HEK293 (cell line): ENCODE results near the gene TOP3B.

ENCODE experiments used
- CTCF ChIA-PET: fragments of 350-600 bp; formaldehyde crosslinking; extraction: SDS; loops from one replicate; lab custom pipeline; 2021; ENCODE audit warnings: antibody characterized with exemption; lab: Yijun Ruan, JAX
- POLR2A ChIA-PET: fragments of 300-600 bp; formaldehyde crosslinking; extraction: SDS; loops from one replicate; lab custom pipeline; 2020; ENCODE audit warnings: antibody characterized with exemption, inconsistent platforms; lab: Yijun Ruan, JAX
- H3K27ac ChIP-seq: fragments of 200-500 bp; sonication (Bioruptor generic); 2 replicates; pipeline ENCODE4 v1.5.1; 2014; ENCODE audit warnings: low read depth, low read length, control low read depth, inconsistent platforms; ENCODE audit errors: extremely low read depth
- H3K36me3 ChIP-seq, 2 experiments: fragments of 200-500 bp in 1 of 2; sonication (Bioruptor generic) in 1 of 2; 1 replicate in 1 of 2; 2 replicates in 1 of 2; pipeline ENCODE4 v1.5.1; 2014 to 2017; ENCODE audit warnings: inconsistent platforms in 2 of 2, low read length in 2 of 2; ENCODE audit not compliant: control insufficient read depth in 2 of 2, insufficient read depth in 1 of 2
- H3K4me1 ChIP-seq: fragments of 200-500 bp; sonication (Bioruptor generic); 2 replicates; pipeline ENCODE4 v1.5.1; 2014; ENCODE audit warnings: mild to moderate bottlenecking, low read length, inconsistent platforms; ENCODE audit not compliant: control insufficient read depth, insufficient read depth
- H3K4me3 ChIP-seq: 2 replicates; pipeline ENCODE4 v1.5.1; 2011; ENCODE audit warnings: low read depth, mild to moderate bottlenecking, control low read depth, low read length, moderate library complexity
- H3K9me3 ChIP-seq: fragments of 200-500 bp; sonication (Bioruptor generic); 2 replicates; pipeline ENCODE4 v1.5.1; 2014; ENCODE audit warnings: low read depth, low read length, inconsistent platforms; ENCODE audit not compliant: control insufficient read depth, insufficient read depth
- HIC1 ChIP-seq: fragments of 450-650 bp; formaldehyde crosslinking; IDR thresholded peaks from 2 replicates; pipeline ENCODE4 v1.5.1; 2016; ENCODE audit warnings: missing biosample characterization, missing genetic modification characterization
- KLF1 ChIP-seq: fragments of 450-650 bp; formaldehyde crosslinking; IDR thresholded peaks from 2 replicates; pipeline ENCODE4 v1.5.1; 2016; ENCODE audit warnings: missing biosample characterization, missing genetic modification characterization
- KLF16 ChIP-seq: fragments of 450-650 bp; formaldehyde crosslinking; IDR thresholded peaks from 2 replicates; pipeline ENCODE4 v1.5.1; 2017; ENCODE audit warnings: missing biosample characterization, missing genetic modification characterization
- KLF17 ChIP-seq: fragments of 450-650 bp; formaldehyde crosslinking; IDR thresholded peaks from 2 replicates; pipeline ENCODE4 v1.5.1; 2016; ENCODE audit warnings: missing biosample characterization, missing genetic modification characterization
- OVOL3 ChIP-seq: fragments of 450-650 bp; formaldehyde crosslinking; IDR thresholded peaks from 2 replicates; pipeline ENCODE4 v1.5.1; 2016; ENCODE audit warnings: missing biosample characterization, missing genetic modification characterization
- SCRT1 ChIP-seq: fragments of 450-650 bp; formaldehyde crosslinking; IDR thresholded peaks from 2 replicates; pipeline ENCODE4 v1.5.1; 2016; ENCODE audit warnings: missing biosample characterization, missing genetic modification characterization, borderline replicate concordance
- ZBTB21 ChIP-seq: fragments of 450-650 bp; formaldehyde crosslinking; IDR thresholded peaks from 2 replicates; pipeline ENCODE4 v1.5.1; 2017; ENCODE audit warnings: missing biosample characterization, missing genetic modification characterization
- ZEB2 ChIP-seq: fragments of 450-650 bp; formaldehyde crosslinking; IDR thresholded peaks from 2 replicates; pipeline ENCODE4 v1.5.1; 2016; ENCODE audit warnings: missing biosample characterization, missing genetic modification characterization
- ZNF10 ChIP-seq: fragments of 450-650 bp; formaldehyde crosslinking; IDR thresholded peaks from 2 replicates; pipeline ENCODE4 v1.5.1; 2017; ENCODE audit warnings: missing biosample characterization, missing genetic modification characterization
- ZNF114 ChIP-seq: fragments of 450-650 bp; formaldehyde crosslinking; IDR thresholded peaks from 2 replicates; pipeline ENCODE4 v1.5.0; 2017; ENCODE audit warnings: missing biosample characterization, missing genetic modification characterization
- ZNF146 ChIP-seq: fragments of 450-650 bp; formaldehyde crosslinking; IDR thresholded peaks from 2 replicates; pipeline ENCODE4 v1.5.1; 2016; ENCODE audit warnings: missing biosample characterization, missing genetic modification characterization
- ZNF26 ChIP-seq: fragments of 450-650 bp; formaldehyde crosslinking; IDR thresholded peaks from 2 replicates; pipeline ENCODE4 v1.5.1; 2016; ENCODE audit warnings: missing biosample characterization, missing genetic modification characterization
- ZNF366 ChIP-seq: fragments of 450-650 bp; formaldehyde crosslinking; conservative IDR thresholded peaks from 2 replicates; pipeline ENCODE4 v1.5.1; 2016; ENCODE audit warnings: missing biosample characterization, missing genetic modification characterization
- ZNF416 ChIP-seq: fragments of 450-650 bp; formaldehyde crosslinking; IDR thresholded peaks from 2 replicates; pipeline ENCODE4 v1.5.1; 2016; ENCODE audit warnings: missing biosample characterization, missing genetic modification characterization
- ZNF426 ChIP-seq: fragments of 450-650 bp; formaldehyde crosslinking; IDR thresholded peaks from 2 replicates; pipeline ENCODE4 v1.5.1; 2017; ENCODE audit warnings: missing biosample characterization, missing genetic modification characterization, mild to moderate bottlenecking, inconsistent platforms, moderate library complexity
- ZNF449 ChIP-seq: fragments of 450-650 bp; formaldehyde crosslinking; IDR thresholded peaks from 2 replicates; pipeline ENCODE4 v1.5.1; 2017; ENCODE audit warnings: missing biosample characterization, mild to moderate bottlenecking, missing genetic modification characterization, moderate library complexity
- ZNF488 ChIP-seq: fragments of 450-650 bp; formaldehyde crosslinking; IDR thresholded peaks from 2 replicates; pipeline ENCODE4 v1.5.1; 2016; ENCODE audit warnings: missing biosample characterization, missing genetic modification characterization
- ZNF549 ChIP-seq: fragments of 450-650 bp; IDR thresholded peaks from 2 replicates; pipeline ENCODE4 v1.5.1; 2018; ENCODE audit warnings: missing biosample characterization, missing genetic modification characterization, mild to moderate bottlenecking, inconsistent platforms, moderate library complexity
- ZNF626 ChIP-seq: fragments of 450-650 bp; sonication (Bioruptor Pico); formaldehyde crosslinking; IDR thresholded peaks from 2 replicates; pipeline ENCODE4 v1.5.1; 2018; ENCODE audit warnings: missing biosample characterization, missing genetic modification characterization, inconsistent platforms

TOP3B gene

GRCh38 chr22:21959274-21960074 lies 23.1 kb downstream of the TOP3B start:
- Histone ChIP-seq H3K9me3 (no peaks in the 10 kb centered on the region), H3K36me3 (peaks cover 0 to 68% of the 10 kb centered on the region in 2 experiments; a peak in 1 of 3 replicates), H3K4me3 (no peak overlapping the region), H3K27ac (no peak overlapping the region), H3K4me1 (no peaks in the 10 kb centered on the region)
- no peak for TF ChIP-seq ZNF426 (tag by site-specific recombination)
- TF ChIP-seq OVOL3 (tag by site-specific recombination), result no peak
- no peak for TF ChIP-seq ZNF488 (tag by site-specific recombination)
- no peak for TF ChIP-seq ZNF416 (tag by site-specific recombination)
- TF ChIP-seq KLF16, result no peak
- no peak for TF ChIP-seq ZNF626 (tag by site-specific recombination)
- no peak for TF ChIP-seq ZNF114 (tag by site-specific recombination)
- TF ChIP-seq ZNF10 (tag by site-specific recombination), result no peak
- no peak for TF ChIP-seq ZNF26 (tag by site-specific recombination)
- TF ChIP-seq HIC1 (tag by site-specific recombination), result no peak
- no peak for TF ChIP-seq ZNF146 (tag by site-specific recombination)
- TF ChIP-seq ZEB2 (tag by site-specific recombination), result no peak
- no peak for TF ChIP-seq ZNF449 (tag by site-specific recombination)
- no peak for TF ChIP-seq ZNF549 (tag by site-specific recombination)
- no peak for TF ChIP-seq ZBTB21 (tag by site-specific recombination)
- no peak for TF ChIP-seq KLF1 (tag by site-specific recombination)
- TF ChIP-seq ZNF366 (tag by site-specific recombination), result no peak
- TF ChIP-seq KLF17, result no peak
- no peak for TF ChIP-seq SCRT1 (tag by site-specific recombination)
- CTCF ChIA-PET, result interaction anchor here (0.6 to 1.0 kb wide), 2 partner anchors 13 to 268 kb away, joined by 3 to 6 read pairs; no protein-coding TSS in a partner anchor
- POLR2A ChIA-PET, result interaction anchor here (0.5 kb wide), 1 partner anchor 18 kb away, joined by 4 read pairs; no protein-coding TSS in a partner anchor
